GM06990 (cell line): Measurements from ENCODE around the gene COPB1.

ENCODE experiments used
- DNase-seq: peaks from one replicate; pipeline ENCODE4 v3.0.0-alpha.2; 2011; ENCODE audit not compliant: insufficient read length; ENCODE audit errors: extremely low read depth
- H3K27me3 ChIP-seq: replicated peaks from 2 replicates; pipeline ENCODE4 v1.6.0; 2011; ENCODE audit warnings: low read length; ENCODE audit not compliant: control insufficient read depth, insufficient read depth
- H3K36me3 ChIP-seq: 2 replicates; pipeline ENCODE4 v1.5.1; 2011; ENCODE audit warnings: low read length; ENCODE audit not compliant: control insufficient read depth, insufficient read depth
- H3K4me3 ChIP-seq: replicated peaks from 2 replicates; pipeline ENCODE4 v1.5.1; 2011; ENCODE audit warnings: low read depth, mild to moderate bottlenecking, control low read depth, low read length
- CTCF ChIP-seq: IDR thresholded peaks from 2 replicates; pipeline ENCODE4 v1.5.1; 2011; ENCODE audit warnings: low read length, control low read depth, mild to moderate bottlenecking, inconsistent platforms; ENCODE audit not compliant: insufficient read depth, poor library complexity, severe bottlenecking

Gene COPB1

GRCh38 chr11:14409891-14410290 lies 89.7 kb downstream of the COPB1 start:
- TF ChIP-seq CTCF: no peak
- Histone ChIP-seq H3K36me3 (no peaks in the 10 kb centered on the region), H3K4me3 (no peak overlapping the region), H3K27me3 (no peaks in the 10 kb centered on the region)
- no peak for DNase-seq

GRCh38 chr11:14408612-14409011 lies 91.0 kb downstream of the COPB1 start:
- Histone ChIP-seq H3K27me3 (no peaks in the 10 kb centered on the region), H3K36me3 (no peaks in the 10 kb centered on the region), H3K4me3 (no peak overlapping the region)
- no peak for TF ChIP-seq CTCF
- no peak for DNase-seq
